ENCODE results near the gene ROBO1. TPM values are rescaled to one million over a fixed set of nuclear protein-coding genes. Genes with fewer than 3 reads are reported as not detected.

Gene ROBO1
- total and polyA plus RNA-seq, 2 of the 13 experiments (the other 11 are each of a cell fraction or from before 2014, with no cell fraction given): 52.2 to 71.0 TPM

- no peak for TF ChIP-seq KIAA2018 (CRISPR knock-in tag; IDR thresholded peaks at IDR 0.05; ENCODE audit: borderline replicate concordance)
- TF ChIP-seq MTERF4 (CRISPR knock-in tag; IDR thresholded peaks at IDR 0.05): no peak
- TF ChIP-seq ZBTB33 (CRISPR knock-in tag; IDR thresholded peaks at IDR 0.05): no peak
- no peak for TF ChIP-seq ZNF225 (CRISPR knock-in tag; IDR thresholded peaks at IDR 0.05)
- TF ChIP-seq ZBTB44 (CRISPR knock-in tag; IDR thresholded peaks at IDR 0.05): no peak
- TF ChIP-seq ZNF564 (CRISPR knock-in tag; IDR thresholded peaks at IDR 0.05): no peak
- no peak; the same call in 1 of the 2 replicates for TF ChIP-seq BATF2 (CRISPR knock-in tag; IDR thresholded peaks at IDR 0.05)
- TF ChIP-seq NONO (IDR thresholded peaks at IDR 0.05): no peak
- TF ChIP-seq NONO (CRISPR knock-in tag; conservative IDR thresholded peaks at IDR 0.05): peak; percentile 75
- TF ChIP-seq U2AF1 (optimal IDR thresholded peaks at IDR 0.05; ENCODE audit: low read depth, low read length): peak; percentile 18
- no peak for TF ChIP-seq ZNF660 (CRISPR knock-in tag; IDR thresholded peaks at IDR 0.05; ENCODE audit: borderline replicate concordance, low read depth)
- no peak for TF ChIP-seq SOX13 (IDR thresholded peaks at IDR 0.05)
- TF ChIP-seq SOX13 (CRISPR knock-in tag; conservative IDR thresholded peaks at IDR 0.05 in 1 of 2, IDR thresholded peaks at IDR 0.05 in 1 of 2): no peak; a peak in 1 of 4 replicates
- no peak for TF ChIP-seq ZNF629 (CRISPR knock-in tag; conservative IDR thresholded peaks at IDR 0.05)
- no peak for TF ChIP-seq IKZF1 (IDR thresholded peaks at IDR 0.05)
- TF ChIP-seq STAT5B (CRISPR knock-in tag; IDR thresholded peaks at IDR 0.05): no peak
Observed at GRCh38 chr3:79019137-79019923, 748.5 kb downstream of the ROBO1 start (continued).
